K562 (cell line): ENCODE results near the gene HNRNPA2B1. TPM values are rescaled to one million over a fixed set of nuclear protein-coding genes. Genes with fewer than 3 reads are reported as not detected.

Experiments
- ELF4 ChIP-seq: fragments of 450-650 bp; formaldehyde crosslinking; IDR thresholded peaks from 2 replicates; pipeline ENCODE4 v1.4.0; 2022; ENCODE audit warnings: missing genetic modification characterization
- ERF ChIP-seq: fragments of 450-650 bp; formaldehyde crosslinking; IDR thresholded peaks from 2 replicates; pipeline ENCODE4 v1.4.0; 2020; ENCODE audit warnings: mild to moderate bottlenecking, mixed read lengths
- FOS ChIP-seq: IDR thresholded peaks from 3 replicates; pipeline ENCODE4 v1.6.1; 2011; ENCODE audit not compliant: insufficient read length; ENCODE audit errors: extremely low read depth
- GTF2A2 ChIP-seq: IDR thresholded peaks from 2 replicates; pipeline ENCODE4 v1.6.1; 2016; ENCODE audit warnings: mild to moderate bottlenecking, missing genetic modification characterization, missing compliant biosample characterization
- HNRNPLL ChIP-seq: fragments of 200-400 bp; formaldehyde crosslinking; IDR thresholded peaks from 2 replicates; pipeline ENCODE4 v1.6.1; 2017; ENCODE audit warnings: low read length, low read depth, mild to moderate bottlenecking; ENCODE audit not compliant: poor library complexity, severe bottlenecking
- KDM4B ChIP-seq, 2 experiments: fragments of 450-650 bp in 1 of 2; sonication (generic) in 1 of 2; IDR thresholded peaks; 2 replicates each; pipeline ENCODE4 v1.6.1; 2016 to 2017; ENCODE audit warnings: borderline replicate concordance in 2 of 2, antibody characterized with exemption in 1 of 2, low read depth in 1 of 2, mild to moderate bottlenecking in 1 of 2
- MYBL2 ChIP-seq, 2 experiments: fragments of 450-650 bp in 1 of 2; sonication (generic) in 1 of 2; formaldehyde crosslinking in 1 of 2; IDR thresholded peaks; 2 replicates each; pipeline versions ENCODE4 v1.6.1 to v1.8.1; 2017 to 2022; ENCODE audit warnings: borderline replicate concordance in 1 of 2, inconsistent platforms in 1 of 2, low read depth in 1 of 2, mild to moderate bottlenecking in 1 of 2, missing genetic modification reagents in 1 of 2, moderate library complexity in 1 of 2
- NELFE ChIP-seq: IDR thresholded peaks from 2 replicates; pipeline ENCODE4 v1.6.1; 2011; ENCODE audit warnings: mild to moderate bottlenecking; ENCODE audit not compliant: insufficient read depth, insufficient read length
- POLR2H ChIP-seq: IDR thresholded peaks from 2 replicates; pipeline ENCODE4 v1.6.1; 2016; ENCODE audit warnings: missing genetic modification characterization, low read depth, mild to moderate bottlenecking, control low read depth, missing compliant biosample characterization, moderate library complexity
- PTBP1 ChIP-seq: fragments of 200-400 bp; formaldehyde crosslinking; IDR thresholded peaks from 2 replicates; pipeline ENCODE4 v1.6.1; 2017; ENCODE audit warnings: low read depth, low read length
- SMARCE1 ChIP-seq: fragments of 450-650 bp; IDR thresholded peaks from 2 replicates; pipeline ENCODE4 v1.7.1; 2016; ENCODE audit warnings: mild to moderate bottlenecking
- TARDBP ChIP-seq: fragments of 450-650 bp; IDR thresholded peaks from 2 replicates; pipeline ENCODE4 v1.6.1; 2016
- TEAD4 ChIP-seq, 2 experiments: sonication (generic) in 1 of 2; formaldehyde crosslinking in 1 of 2; IDR thresholded peaks; 2 replicates each; pipeline versions ENCODE4 v1.6.1 to v1.8.0; 2012 to 2022; ENCODE audit warnings: borderline replicate concordance in 1 of 2, inconsistent platforms in 1 of 2, low read length in 1 of 2, mild to moderate bottlenecking in 1 of 2, missing genetic modification reagents in 1 of 2
- ZNF23 ChIP-seq: fragments of 250-450 bp; sonication (Bioruptor Pico); IDR thresholded peaks from 2 replicates; pipeline ENCODE4 v1.4.0; 2020; ENCODE audit warnings: mild to moderate bottlenecking
- ZNF584 ChIP-seq: fragments of 200-800 bp; sonication (Bioruptor generic); IDR thresholded peaks from 2 replicates; pipeline ENCODE4 v1.6.1; 2016; ENCODE audit warnings: low read depth, mild to moderate bottlenecking, missing genetic modification characterization, missing compliant biosample characterization
- ZNF644 ChIP-seq: fragments of 200-800 bp; sonication (Bioruptor generic); IDR thresholded peaks from 2 replicates; pipeline ENCODE4 v1.6.1; 2016; ENCODE audit warnings: low read depth, missing genetic modification characterization, missing compliant biosample characterization
- ZNF778 ChIP-seq: fragments of 450-650 bp; formaldehyde crosslinking; IDR thresholded peaks from 2 replicates; pipeline ENCODE4 v1.4.0; 2020; ENCODE audit warnings: mild to moderate bottlenecking, moderate library complexity
- polyA plus RNA-seq, 8 experiments: library from polyadenylated mRNA; depleted of rRNA in 4 of 8; stranded (reverse) in 5 of 8; unstranded in 3 of 8; fragments of >200 nt; fragmentation: Nextera tagmentation in 2 of 8; fragmentation: Illumina TruSeq in 1 of 8; extraction: Ambion mirVana in 2 of 8; extraction: Trizol in 1 of 8; gene quantifications; 2 replicates each; pipeline versions ENCODE4 v1.2.1 to v1.2.3, GENCODE V29; 2011 to 2014; ENCODE audit warnings: inconsistent platforms in 1 of 8, missing spikeins in 1 of 8
- total RNA-seq, 7 experiments: library from RNA; depleted of rRNA in 6 of 7; stranded (reverse); fragments of >200 nt in 6 of 7; fragmentation: Illumina TruSeq in 2 of 7; extraction: Trizol in 2 of 7; gene quantifications; 2 replicates each; pipeline versions ENCODE4 v1.2.1 to v1.2.3, GENCODE V29; 2011 to 2021; ENCODE audit warnings: low replicate concordance in 1 of 7
- TF ChIP-seq, protein P1 (sequence below): fragments of 250-450 bp; sonication (Bioruptor Pico); IDR thresholded peaks from 2 replicates; pipeline ENCODE4 v1.4.0; 2020; ENCODE audit warnings: mild to moderate bottlenecking
- TF ChIP-seq, protein P2 (sequence below): sonication (generic); formaldehyde crosslinking; IDR thresholded peaks from 2 replicates; pipeline ENCODE4 v1.8.0; 2022; ENCODE audit warnings: mild to moderate bottlenecking, missing genetic modification reagents
- TF ChIP-seq, protein P3 (sequence below): fragments of 250-450 bp; sonication (Bioruptor Pico); IDR thresholded peaks from 2 replicates; pipeline ENCODE4 v1.8.0; 2022; ENCODE audit warnings: inconsistent platforms, mild to moderate bottlenecking, moderate library complexity, borderline replicate concordance

The HNRNPA2B1 gene
- total and polyA plus RNA-seq, 9 of the 15 experiments (the other 6 are each of a cell fraction or from before 2014, with no cell fraction given), result 630 to 1,989 (median 865) TPM

DNA sequence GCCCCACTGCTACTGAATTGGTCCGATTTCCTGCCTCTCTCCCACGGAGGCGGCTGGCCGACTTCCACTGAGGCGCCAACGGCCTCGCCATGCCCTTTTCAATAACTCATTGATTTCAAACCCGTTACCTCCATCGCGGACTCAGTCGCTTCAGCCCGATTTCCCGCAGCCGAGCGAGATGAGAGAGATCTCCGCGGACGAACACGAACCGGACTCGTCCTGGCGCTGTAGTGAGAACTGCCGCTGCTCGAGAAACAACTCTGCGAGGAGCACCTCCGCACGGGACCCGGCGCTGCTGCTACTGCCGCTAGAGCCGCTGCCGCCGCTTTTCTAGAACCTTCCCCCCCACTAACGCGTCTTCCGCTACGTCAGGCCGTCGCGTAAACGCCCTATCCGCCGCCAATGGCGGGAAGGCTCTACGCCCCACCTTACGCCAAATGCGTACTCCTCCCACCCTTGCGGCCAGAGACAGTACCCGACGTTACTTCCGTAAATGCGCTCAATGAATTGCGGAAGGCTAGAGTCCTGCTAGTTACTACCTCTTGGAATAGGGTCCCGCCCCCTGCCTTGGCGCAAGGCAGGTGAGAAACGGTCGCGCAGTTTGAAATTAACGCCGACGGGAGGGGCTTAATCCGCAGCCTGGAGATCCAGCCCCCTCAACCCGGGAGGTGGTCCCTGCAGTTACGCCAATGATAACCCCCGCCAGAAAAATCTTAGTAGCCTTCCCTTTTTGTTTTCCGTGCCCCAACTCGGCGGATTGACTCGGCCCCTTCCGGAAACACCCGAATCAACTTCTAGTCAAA, at the start of gene HNRNPA2B1 (continued):
- peak; percentile 98 for TF ChIP-seq POLR2H
- no peak for TF ChIP-seq ZNF23
- peak; percentile 73 for TF ChIP-seq NELFE
- no peak for TF ChIP-seq ZNF644 (tag)
- peak; percentile 99 for TF ChIP-seq HNRNPLL
- TF ChIP-seq TEAD4 (IDR thresholded peaks at IDR 0.05; ENCODE audit: low read length), result no peak
- no peak for TF ChIP-seq TEAD4 (CRISPR knock-in tag; IDR thresholded peaks at IDR 0.05; ENCODE audit: borderline replicate concordance)
- TF ChIP-seq ZNF584 (CRISPR knock-in tag), result no peak
- TF ChIP-seq, protein P1, sequence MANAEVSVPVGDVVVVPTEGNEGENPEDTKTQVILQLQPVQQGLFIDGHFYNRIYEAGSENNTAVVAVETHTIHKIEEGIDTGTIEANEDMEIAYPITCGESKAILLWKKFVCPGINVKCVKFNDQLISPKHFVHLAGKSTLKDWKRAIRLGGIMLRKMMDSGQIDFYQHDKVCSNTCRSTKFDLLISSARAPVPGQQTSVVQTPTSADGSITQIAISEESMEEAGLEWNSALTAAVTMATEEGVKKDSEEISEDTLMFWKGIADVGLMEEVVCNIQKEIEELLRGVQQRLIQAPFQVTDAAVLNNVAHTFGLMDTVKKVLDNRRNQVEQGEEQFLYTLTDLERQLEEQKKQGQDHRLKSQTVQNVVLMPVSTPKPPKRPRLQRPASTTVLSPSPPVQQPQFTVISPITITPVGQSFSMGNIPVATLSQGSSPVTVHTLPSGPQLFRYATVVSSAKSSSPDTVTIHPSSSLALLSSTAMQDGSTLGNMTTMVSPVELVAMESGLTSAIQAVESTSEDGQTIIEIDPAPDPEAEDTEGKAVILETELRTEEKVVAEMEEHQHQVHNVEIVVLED (CRISPR knock-in tag), result peak; percentile 87
- no peak for TF ChIP-seq TARDBP
- TF ChIP-seq GTF2A2 (tag), result peak; percentile 75; the same call in 1 of the 2 replicates
- no peak for TF ChIP-seq KDM4B (IDR thresholded peaks at IDR 0.05; ENCODE audit: borderline replicate concordance in 2 of 2, low read depth in 1 of 2)
- TF ChIP-seq, protein P2, sequence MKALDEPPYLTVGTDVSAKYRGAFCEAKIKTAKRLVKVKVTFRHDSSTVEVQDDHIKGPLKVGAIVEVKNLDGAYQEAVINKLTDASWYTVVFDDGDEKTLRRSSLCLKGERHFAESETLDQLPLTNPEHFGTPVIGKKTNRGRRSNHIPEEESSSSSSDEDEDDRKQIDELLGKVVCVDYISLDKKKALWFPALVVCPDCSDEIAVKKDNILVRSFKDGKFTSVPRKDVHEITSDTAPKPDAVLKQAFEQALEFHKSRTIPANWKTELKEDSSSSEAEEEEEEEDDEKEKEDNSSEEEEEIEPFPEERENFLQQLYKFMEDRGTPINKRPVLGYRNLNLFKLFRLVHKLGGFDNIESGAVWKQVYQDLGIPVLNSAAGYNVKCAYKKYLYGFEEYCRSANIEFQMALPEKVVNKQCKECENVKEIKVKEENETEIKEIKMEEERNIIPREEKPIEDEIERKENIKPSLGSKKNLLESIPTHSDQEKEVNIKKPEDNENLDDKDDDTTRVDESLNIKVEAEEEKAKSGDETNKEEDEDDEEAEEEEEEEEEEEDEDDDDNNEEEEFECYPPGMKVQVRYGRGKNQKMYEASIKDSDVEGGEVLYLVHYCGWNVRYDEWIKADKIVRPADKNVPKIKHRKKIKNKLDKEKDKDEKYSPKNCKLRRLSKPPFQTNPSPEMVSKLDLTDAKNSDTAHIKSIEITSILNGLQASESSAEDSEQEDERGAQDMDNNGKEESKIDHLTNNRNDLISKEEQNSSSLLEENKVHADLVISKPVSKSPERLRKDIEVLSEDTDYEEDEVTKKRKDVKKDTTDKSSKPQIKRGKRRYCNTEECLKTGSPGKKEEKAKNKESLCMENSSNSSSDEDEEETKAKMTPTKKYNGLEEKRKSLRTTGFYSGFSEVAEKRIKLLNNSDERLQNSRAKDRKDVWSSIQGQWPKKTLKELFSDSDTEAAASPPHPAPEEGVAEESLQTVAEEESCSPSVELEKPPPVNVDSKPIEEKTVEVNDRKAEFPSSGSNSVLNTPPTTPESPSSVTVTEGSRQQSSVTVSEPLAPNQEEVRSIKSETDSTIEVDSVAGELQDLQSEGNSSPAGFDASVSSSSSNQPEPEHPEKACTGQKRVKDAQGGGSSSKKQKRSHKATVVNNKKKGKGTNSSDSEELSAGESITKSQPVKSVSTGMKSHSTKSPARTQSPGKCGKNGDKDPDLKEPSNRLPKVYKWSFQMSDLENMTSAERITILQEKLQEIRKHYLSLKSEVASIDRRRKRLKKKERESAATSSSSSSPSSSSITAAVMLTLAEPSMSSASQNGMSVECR (CRISPR knock-in tag), result peak; percentile 89
- no peak for TF ChIP-seq ELF4
- peak; percentile 98 for TF ChIP-seq MYBL2 (IDR thresholded peaks at IDR 0.05; ENCODE audit: low read depth)
- TF ChIP-seq MYBL2 (CRISPR knock-in tag; IDR thresholded peaks at IDR 0.05; ENCODE audit: borderline replicate concordance), result peak; percentile 97; the same call in 1 of the 2 replicates
- 0 out of 2 replicates have a peak, but pooled peaks have one; percentile 8 for TF ChIP-seq ERF
- TF ChIP-seq, protein P3, sequence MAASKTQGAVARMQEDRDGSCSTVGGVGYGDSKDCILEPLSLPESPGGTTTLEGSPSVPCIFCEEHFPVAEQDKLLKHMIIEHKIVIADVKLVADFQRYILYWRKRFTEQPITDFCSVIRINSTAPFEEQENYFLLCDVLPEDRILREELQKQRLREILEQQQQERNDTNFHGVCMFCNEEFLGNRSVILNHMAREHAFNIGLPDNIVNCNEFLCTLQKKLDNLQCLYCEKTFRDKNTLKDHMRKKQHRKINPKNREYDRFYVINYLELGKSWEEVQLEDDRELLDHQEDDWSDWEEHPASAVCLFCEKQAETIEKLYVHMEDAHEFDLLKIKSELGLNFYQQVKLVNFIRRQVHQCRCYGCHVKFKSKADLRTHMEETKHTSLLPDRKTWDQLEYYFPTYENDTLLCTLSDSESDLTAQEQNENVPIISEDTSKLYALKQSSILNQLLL (CRISPR knock-in tag), result no peak
- no peak for TF ChIP-seq ZNF778 (CRISPR knock-in tag)
- TF ChIP-seq PTBP1, result peak; percentile 77
- peak; percentile 87 for TF ChIP-seq SMARCE1
- peak; percentile 5 for TF ChIP-seq FOS
